SK-MEL-5 (cell line): ENCODE results near the gene PRKG1. TPM values are rescaled to one million over a fixed set of nuclear protein-coding genes. Genes with fewer than 3 reads are reported as not detected.
A peak's percentile ranks its signal among the peaks of the same experiment; 100 is the strongest.

Experiments
- DNase-seq: peaks from one replicate; pipeline ENCODE4 v3.0.0-alpha.2; 2016; ENCODE audit warnings: low read depth, low spot score
- in situ Hi-C: cut with HindIII; loops from 2 replicates; pipeline ENCODE4 v1.10.0; 2016; ENCODE audit warnings: low sequenced_read_pairs, high pct_unique_total_duplicates, low pct_unique_long_range_greater_than_20kb
- total RNA-seq: library from RNA; depleted of rRNA; stranded (reverse); fragments of >200 nt; shearing (Covaris generic); gene quantifications from 2 replicates; pipeline ENCODE4 v1.2.3, GENCODE V29; 2014

PRKG1 gene
- total RNA-seq, 1 experiment from 2014 or later, result 4.6 TPM

DNA sequence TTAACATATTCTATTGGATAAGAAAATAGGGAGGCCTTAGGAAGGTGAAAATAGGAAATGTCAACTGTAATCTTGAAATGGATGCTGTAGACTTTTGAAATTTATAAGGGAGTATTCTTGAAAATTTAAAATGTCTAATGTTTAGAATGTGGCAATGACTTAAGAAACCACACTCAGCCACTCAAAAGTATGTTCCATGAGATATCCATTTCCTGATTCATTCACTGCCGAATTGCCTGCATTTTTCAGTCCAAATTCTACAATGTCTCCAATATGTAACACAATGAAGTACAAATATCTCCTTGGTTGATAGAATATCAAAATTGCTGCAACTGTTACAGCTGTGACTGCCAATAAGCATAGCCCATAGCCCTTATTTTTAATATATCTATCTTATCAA is 25.9 kb downstream of the PRKG1 start:
- in situ Hi-C loops, result no loop called here
- DNase-seq, result no peak

GRCh38 chr10:51103554-51104217 is 29.4 kb downstream of the PRKG1 start:
- in situ Hi-C loops, result no loop called here
- peak; percentile 59 for DNase-seq

DNA sequence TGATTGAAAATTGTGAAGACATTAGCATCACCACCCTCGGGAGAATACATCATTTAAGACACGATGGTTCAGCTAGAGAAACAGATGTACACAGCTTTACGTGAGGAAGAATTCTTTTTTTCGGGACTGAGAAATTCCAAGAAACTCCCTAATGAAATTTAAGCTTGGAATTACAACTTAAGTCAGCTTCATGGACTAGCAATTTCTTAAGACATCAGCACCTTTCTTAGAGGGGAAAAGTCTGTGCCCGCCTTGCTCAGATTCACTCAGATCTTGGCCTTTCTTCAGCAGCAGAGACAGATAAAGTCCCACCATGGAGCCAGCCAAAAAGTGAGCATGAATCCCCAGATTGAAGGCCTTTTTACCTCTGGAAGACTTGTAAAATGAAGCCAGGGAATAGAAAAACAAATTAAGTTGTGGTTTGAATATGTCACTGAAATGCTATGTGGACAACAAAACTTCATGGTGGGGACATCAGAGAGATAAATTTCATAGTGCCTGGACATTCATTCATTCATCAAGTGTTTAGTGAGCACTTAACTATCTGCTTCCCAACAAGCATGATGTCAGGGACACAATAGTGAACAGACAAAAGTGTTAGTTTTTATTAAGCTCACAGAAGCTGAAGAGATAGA is 32.1 kb downstream of the PRKG1 start:
- in situ Hi-C loops, result no loop called here
- no peak for DNase-seq

DNA sequence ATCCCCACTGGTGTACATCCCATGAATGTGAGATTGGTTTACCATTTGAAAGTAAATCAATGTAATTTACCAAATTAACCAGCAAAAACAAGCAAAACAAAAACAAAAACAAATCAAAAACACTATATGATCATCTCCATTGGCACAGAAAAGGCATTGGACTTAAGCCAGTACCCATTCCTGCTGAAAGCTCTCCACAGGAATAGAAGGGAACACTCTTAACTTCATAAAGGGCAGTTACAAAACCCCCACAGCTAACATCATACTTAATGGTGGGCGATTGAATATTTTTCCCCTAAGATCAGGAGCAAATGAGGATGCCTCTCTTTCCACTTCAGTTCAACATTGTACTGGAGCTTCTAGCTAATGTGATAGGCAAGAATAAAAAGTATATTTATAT is 34.1 kb downstream of the PRKG1 start:
- in situ Hi-C loops, result no loop called here
- no peak for DNase-seq

DNA sequence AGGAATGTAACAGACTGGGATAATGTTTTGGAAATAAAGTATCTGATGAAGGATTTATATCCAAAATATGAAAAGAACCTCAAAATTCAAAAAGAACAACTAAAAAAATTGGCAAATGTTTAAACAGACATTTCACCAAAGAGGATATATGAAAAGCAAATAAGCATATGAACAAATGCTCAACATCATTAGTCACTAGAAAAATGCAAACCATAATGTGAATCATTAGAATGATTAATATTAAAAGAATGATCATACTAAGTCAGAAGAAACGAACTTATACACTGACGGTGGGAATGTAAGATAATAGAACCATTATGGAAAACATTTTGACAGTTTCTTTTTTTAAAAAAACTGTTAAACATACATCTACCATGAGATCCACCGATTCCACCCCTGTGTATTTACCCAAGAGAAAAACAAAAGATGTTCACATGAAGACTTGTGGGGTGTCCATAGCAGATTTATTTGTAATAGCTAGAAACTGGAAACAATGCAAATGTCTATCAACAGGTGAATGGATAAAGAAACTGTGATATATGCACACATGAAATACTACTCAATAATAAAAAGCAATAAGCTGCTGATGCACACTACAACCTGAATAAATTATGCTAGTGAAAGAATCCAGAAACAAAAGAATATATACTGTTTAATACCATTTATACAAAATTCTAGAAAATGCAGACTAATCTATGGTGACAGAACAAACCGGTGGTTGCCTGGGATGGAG is 35.7 kb downstream of the PRKG1 start:
- in situ Hi-C loops, result no loop called here
- no peak for DNase-seq

- DNase-seq, result no peak
- in situ Hi-C loops, result no loop called here
Measured at GRCh38 chr10:51112013-51112412, 37.7 kb downstream of the PRKG1 start.

DNA sequence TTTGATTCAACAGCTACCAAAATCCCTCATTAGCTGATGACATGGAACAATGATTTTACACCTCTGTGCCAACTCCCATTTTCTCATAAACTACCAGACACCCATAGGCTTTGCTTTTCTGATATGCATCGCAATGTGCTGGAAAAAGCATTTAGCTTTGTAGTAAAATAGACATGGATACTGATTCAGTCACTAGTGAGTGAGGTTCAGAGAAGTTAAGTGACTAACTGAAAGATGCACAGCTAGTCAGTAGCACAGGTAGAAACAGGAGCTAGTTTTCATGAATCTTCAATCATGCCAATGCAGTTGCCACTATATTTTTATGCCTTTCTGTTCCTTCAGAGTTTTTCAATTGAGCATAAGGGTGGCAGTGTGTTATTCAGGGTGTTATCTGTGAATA is 38.7 kb downstream of the PRKG1 start:
- DNase-seq, result no peak
- in situ Hi-C loops, result no loop called here

GRCh38 chr10:51117053-51117660 is 42.9 kb downstream of the PRKG1 start:
- in situ Hi-C loops, result no loop called here
- no peak for DNase-seq

- in situ Hi-C loops, result no loop called here
- no peak for DNase-seq
Measured at GRCh38 chr10:51117794-51118193, 43.5 kb downstream of the PRKG1 start.

- in situ Hi-C loops, result no loop called here
Measured at GRCh38 chr10:51119441-51119840, 45.2 kb downstream of the PRKG1 start.

DNA sequence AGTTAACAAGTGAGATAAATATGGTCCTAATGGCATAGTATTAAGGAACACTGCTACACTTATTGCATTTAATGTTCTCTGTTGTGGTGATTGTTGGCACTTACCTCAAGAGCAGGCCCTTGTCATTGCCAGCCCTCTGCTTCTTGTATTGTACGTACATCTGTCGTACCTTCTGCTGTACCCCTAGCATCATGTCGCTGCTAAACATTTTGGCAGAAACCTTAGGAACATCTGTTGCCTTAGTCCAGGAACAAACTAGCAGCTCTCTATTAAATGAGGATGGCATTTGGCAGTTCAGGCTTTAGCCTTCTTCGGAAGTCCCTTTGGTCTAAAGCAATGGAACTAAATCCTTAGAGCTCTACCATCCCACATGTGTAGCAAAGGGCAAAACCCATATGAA is 47.6 kb downstream of the PRKG1 start:
- in situ Hi-C loops, result no loop called here
- DNase-seq, result no peak

More at GRCh38 chr10:51119441-51119840, 45.2 kb downstream of the PRKG1 start:
- no peak for DNase-seq

- in situ Hi-C loops, result no loop called here
- no peak for DNase-seq
Measured at GRCh38 chr10:51124852-51125251, 50.6 kb downstream of the PRKG1 start.

DNA sequence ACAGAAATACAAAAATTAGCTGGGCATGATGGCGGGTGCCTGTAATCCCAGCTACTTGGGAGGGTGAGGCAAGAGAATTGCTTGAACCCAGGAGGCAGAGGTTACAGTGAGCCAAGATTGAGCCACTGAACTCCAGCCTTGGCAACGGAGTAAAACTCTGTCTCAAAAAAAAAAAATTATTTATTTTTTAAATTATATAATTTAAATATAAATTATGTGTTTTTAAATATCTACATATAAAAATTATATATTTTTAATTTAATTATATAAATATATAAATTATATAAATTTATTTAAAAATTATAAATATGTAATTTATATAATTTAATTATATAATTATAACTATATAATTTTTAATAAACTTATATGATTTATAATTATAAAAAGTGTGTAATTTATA is 51.2 kb downstream of the PRKG1 start:
- DNase-seq, result no peak
- in situ Hi-C loops, result no loop called here

DNA sequence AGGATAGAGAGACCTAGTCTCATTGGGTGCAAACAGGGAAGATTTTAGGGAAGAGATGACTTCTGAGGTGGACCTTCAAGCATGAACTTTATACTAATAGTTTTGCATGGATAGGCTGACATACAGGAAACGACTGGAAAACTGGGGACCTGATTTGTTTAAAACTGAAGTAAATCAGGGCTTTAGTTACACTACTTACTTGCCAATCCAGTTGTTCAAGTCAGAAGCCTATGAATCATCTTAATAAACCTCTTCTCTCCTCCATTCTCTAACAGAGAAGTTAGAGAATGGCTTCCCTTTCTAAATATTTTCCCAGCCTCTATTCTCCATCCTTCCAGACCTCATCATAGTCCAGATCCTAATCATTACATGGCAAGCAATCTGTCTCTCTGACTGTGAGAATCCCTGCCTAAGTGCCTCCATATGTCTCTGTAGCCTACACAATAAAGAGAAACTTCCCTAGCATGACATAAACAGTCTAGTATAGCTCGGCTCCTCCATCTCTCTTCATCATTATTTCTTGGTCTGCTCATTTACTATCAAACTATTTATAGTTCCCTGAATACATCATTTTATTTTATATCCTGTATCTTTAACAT is 55.8 kb downstream of the PRKG1 start:
- in situ Hi-C loops, result no loop called here
- DNase-seq, result no peak

- DNase-seq, result peak; percentile 13
- in situ Hi-C loops, result no loop called here
Measured at GRCh38 chr10:51137756-51138529, 63.7 kb downstream of the PRKG1 start.

GRCh38 chr10:51139176-51139575 is 64.9 kb downstream of the PRKG1 start:
- in situ Hi-C loops, result no loop called here
- no peak for DNase-seq

- in situ Hi-C loops, result no loop called here
Measured at GRCh38 chr10:51141010-51141409, 66.7 kb downstream of the PRKG1 start.

More at GRCh38 chr10:51141010-51141409, 66.7 kb downstream of the PRKG1 start:
- no peak for DNase-seq
